ENCODE data around the gene CSTF3. TPM values are rescaled to one million over a fixed set of nuclear protein-coding genes. Genes with fewer than 3 reads are reported as not detected.

CSTF3 gene
- total RNA-seq, 6 donors from 2014 or later, result 7.3 to 19.4 (median 16.4) TPM

GRCh38 chr11:33135216-33135615, 26.1 kb downstream of the CSTF3 start:
- peak in 1 of 2 donors; percentile 36 for ATAC-seq (ENCODE audit: low FRiP score in 2 of 2)
- 84 to 91% methylated on average over 1 of the region's 1 CpG for WGBS, 2 donors
- TF ChIP-seq POLR2AphosphoS5 (IDR thresholded peaks at IDR 0.05) (no peak), EP300 (IDR thresholded peaks at IDR 0.05) (no peak), POLR2A (IDR thresholded peaks at IDR 0.05) (no peak), CTCF (IDR thresholded peaks at IDR 0.05) (no peak)
- Histone ChIP-seq H3K4me1 (peaks cover 7 to 25% (median 10%) of the 10 kb centered on the region in 4 donors), H3K9me3 (no peaks in the 10 kb centered on the region), H3K36me3 (peaks cover 0 to 7% (median 0%) of the 10 kb centered on the region in 4 donors), H3K4me3 (no peak overlapping the region), H3K27ac (peak overlapping the region in 2 of 4 donors; percentile 30 to 59), H3K27me3 (no peaks in the 10 kb centered on the region)
- no peak for DNase-seq

- no peak for TF ChIP-seq POLR2A (IDR thresholded peaks at IDR 0.05)
- TF ChIP-seq EP300 (IDR thresholded peaks at IDR 0.05), result no peak
- TF ChIP-seq CTCF (IDR thresholded peaks at IDR 0.05), result no peak
- no peak for TF ChIP-seq POLR2AphosphoS5 (IDR thresholded peaks at IDR 0.05)
- ATAC-seq (ENCODE audit: low FRiP score in 2 of 2) (no peak), DNase-seq (no peak)
- Histone ChIP-seq H3K27ac (peak overlapping the region in 2 of 4 donors; percentile 30 to 59), H3K36me3 (no peaks in the 10 kb centered on the region), H3K4me1 (peaks cover 7 to 25% (median 10%) of the 10 kb centered on the region in 4 donors), H3K9me3 (no peaks in the 10 kb centered on the region), H3K4me3 (no peak overlapping the region), H3K27me3 (no peaks in the 10 kb centered on the region)
- WGBS, 2 donors, result 54 to 65% methylated on average over 3 of the region's 3 CpGs
These were observed 27.0 kb downstream of the CSTF3 start for GRCh38 chr11:33134276-33134675.

GRCh38 chr11:33133761-33134160, 27.5 kb downstream of the CSTF3 start:
- WGBS, 2 donors, result 74 to 79% methylated on average over 3 of the region's 3 CpGs
- Histone ChIP-seq H3K4me1 (peaks cover 7 to 28% (median 10%) of the 10 kb centered on the region in 4 donors), H3K9me3 (no peaks in the 10 kb centered on the region), H3K36me3 (no peaks in the 10 kb centered on the region), H3K27ac (peak overlapping the region in 1 of 4 donors; percentile 59), H3K27me3 (no peaks in the 10 kb centered on the region), H3K4me3 (no peak overlapping the region)
- TF ChIP-seq CTCF (IDR thresholded peaks at IDR 0.05), result no peak
- TF ChIP-seq EP300 (IDR thresholded peaks at IDR 0.05), result no peak
- no peak for TF ChIP-seq POLR2AphosphoS5 (IDR thresholded peaks at IDR 0.05)
- TF ChIP-seq POLR2A (IDR thresholded peaks at IDR 0.05), result no peak
- ATAC-seq (ENCODE audit: low FRiP score in 2 of 2) (no peak), DNase-seq (no peak)

- TF ChIP-seq POLR2AphosphoS5 (IDR thresholded peaks at IDR 0.05) (no peak), EP300 (IDR thresholded peaks at IDR 0.05) (no peak), POLR2A (IDR thresholded peaks at IDR 0.05) (no peak), CTCF (IDR thresholded peaks at IDR 0.05) (no peak)
- H3K9me3 ChIP-seq, result no peaks in the 10 kb centered on the region
- DNase-seq, result no peak
- no peak overlapping the region for H3K4me3 ChIP-seq
- no peaks in the 10 kb centered on the region for H3K27me3 ChIP-seq
- no peak overlapping the region for H3K27ac ChIP-seq
- H3K4me1 ChIP-seq, result peaks cover 7 to 36% (median 10%) of the 10 kb centered on the region in 4 donors
- 81 to 85% methylated on average over 4 of the region's 4 CpGs for WGBS, 2 donors
- ATAC-seq (ENCODE audit: low FRiP score in 2 of 2), result no peak
- no peaks in the 10 kb centered on the region for H3K36me3 ChIP-seq
These were observed 28.8 kb downstream of the CSTF3 start for GRCh38 chr11:33132510-33132909.

GRCh38 chr11:33128739-33129138, 32.5 kb downstream of the CSTF3 start:
- H3K27ac ChIP-seq, result no peak overlapping the region
- H3K4me3 ChIP-seq, result no peak overlapping the region
- DNase-seq, result no peak
- H3K27me3 ChIP-seq, result no peaks in the 10 kb centered on the region
- no peaks in the 10 kb centered on the region for H3K9me3 ChIP-seq
- no peak for ATAC-seq (ENCODE audit: low FRiP score in 2 of 2)
- peaks cover 0 to 3% (median 1%) of the 10 kb centered on the region in 4 donors for H3K36me3 ChIP-seq
- 74 to 78% methylated on average over 2 of the region's 2 CpGs for WGBS, 2 donors
- peaks cover 0 to 15% (median 0%) of the 10 kb centered on the region in 4 donors for H3K4me1 ChIP-seq
- TF ChIP-seq POLR2A (IDR thresholded peaks at IDR 0.05) (no peak), EP300 (IDR thresholded peaks at IDR 0.05) (no peak), CTCF (IDR thresholded peaks at IDR 0.05) (no peak), POLR2AphosphoS5 (IDR thresholded peaks at IDR 0.05) (no peak)

Data from upper lobe of left lung (tissue), 6 donors.